ENCODE data around the gene PRSS2. TPM values are rescaled to one million over a fixed set of nuclear protein-coding genes. Genes with fewer than 3 reads are reported as not detected.

Gene PRSS2
- total and polyA plus RNA-seq, 9 of the 15 experiments (the other 6 are each of a cell fraction or from before 2014, with no cell fraction given), result 1.3 to 23.9 (median 3.8) TPM

GRCh38 chr7:142813699-142814098 is 42.9 kb downstream of the PRSS2 start:
- H2AFZ ChIP-seq (ENCODE audit: low read depth, low read length), result no peak overlapping the region
- WGBS (ENCODE audit: insufficient coverage, low coverage, missing lambda C conversion rate), result 0% methylated on average over 1 of the region's 1 CpG
- H3K4me2 ChIP-seq (ENCODE audit: insufficient read depth, low read length), result no peak overlapping the region
- no peak overlapping the region for H3K27ac ChIP-seq (ENCODE audit: extremely low read depth, low read depth, low read length)
- CTCF ChIA-PET (ENCODE audit: low intra/inter-chr PET ratio), result no interaction called here
- H3K9me1 ChIP-seq (ENCODE audit: control insufficient read depth, insufficient read depth, low read length), result no peaks in the 10 kb centered on the region
- no peaks in the 10 kb centered on the region for H3K79me2 ChIP-seq (ENCODE audit: control insufficient read depth, insufficient read depth, low read length)
- H3K9me3 ChIP-seq (replicated peaks; ENCODE audit: control insufficient read depth, insufficient read depth, low read depth, low read length), result no peaks in the 10 kb centered on the region
- H3K4me1 ChIP-seq (replicated peaks in 1 of 2; ENCODE audit: control insufficient read depth in 2 of 2, insufficient read depth in 2 of 2, low read length in 2 of 2), result peaks cover 0 to 22% of the 10 kb centered on the region in 2 experiments; a peak in 3 of 5 replicates
- FAIRE-seq, result no peak
- TF ChIP-seq ATF7 (IDR thresholded peaks at IDR 0.05) (no peak), GTF3C2 (IDR thresholded peaks at IDR 0.05; ENCODE audit: borderline replicate concordance, extremely low read depth, insufficient read length) (no peak), NCOA1 (IDR thresholded peaks at IDR 0.05; ENCODE audit: low read depth) (no peak), SMAD4 (CRISPR knock-in tag; conservative IDR thresholded peaks at IDR 0.05) (no peak), ZNF592 (IDR thresholded peaks at IDR 0.05) (no peak), CXXC5 (CRISPR knock-in tag; IDR thresholded peaks at IDR 0.05) (no peak), HDAC6 (IDR thresholded peaks at IDR 0.05; ENCODE audit: low read depth, low read length) (no peak), E2F3 (CRISPR knock-in tag; IDR thresholded peaks at IDR 0.05) (no peak), ZNF764 (CRISPR knock-in tag; IDR thresholded peaks at IDR 0.05; ENCODE audit: low read depth) (no peak), TCFL5 (CRISPR knock-in tag; conservative IDR thresholded peaks at IDR 0.05) (no peak)
- BruUV-seq (replicated peaks), result no TSS peak
- intact Hi-C loops (cut with micrococcal nuclease), result loop anchor here (10.0 kb wide), 1 partner anchor 179 kb away; no protein-coding TSS in a partner anchor
- H3K27me3 ChIP-seq (ENCODE audit: control insufficient read depth in 2 of 2, insufficient read depth in 2 of 2, low read length in 2 of 2), result peaks cover 0 to 6% of the 10 kb centered on the region in 2 experiments; a peak in 3 of 5 replicates
- H3K4me3 ChIP-seq, result no peak overlapping the region
- DNase-seq (ENCODE audit: extremely low read depth in 1 of 4, low spot score in 3 of 4), result no peak
- no peaks in the 10 kb centered on the region for H3K36me3 ChIP-seq (ENCODE audit: control insufficient read depth, insufficient read depth, low read length)
- ATAC-seq, result no peak
- POLR2A ChIA-PET, result interaction anchor here (0.5 to 1.6 kb wide), 3 partner anchors 14 to 278 kb away, joined by 3 to 4 read pairs (median 3); no protein-coding TSS in a partner anchor
- in situ Hi-C loops (cut with MboI), result no loop called here
- H3K9ac ChIP-seq (ENCODE audit: insufficient read depth in 1 of 2, low read depth in 2 of 2, low read length in 2 of 2), result no peak overlapping the region
- H4K20me1 ChIP-seq (replicated peaks; ENCODE audit: control insufficient read depth, insufficient read depth, low read length), result no peaks in the 10 kb centered on the region

All from K562 (cell line).